Ecto neural progenitor cell (in vitro differentiated cells): ENCODE results near the gene CCR3.
"Not testable (repeated sequence)": the region's sequence is repeated elsewhere in the genome, so short reads cannot be mapped to it uniquely, and the experiment has no call there.

Experiments
- DNase-seq: peaks from one replicate; pipeline ENCODE4 v3.0.0-alpha.2; 2018; ENCODE audit warnings: low spot score

CCR3 gene

DNA sequence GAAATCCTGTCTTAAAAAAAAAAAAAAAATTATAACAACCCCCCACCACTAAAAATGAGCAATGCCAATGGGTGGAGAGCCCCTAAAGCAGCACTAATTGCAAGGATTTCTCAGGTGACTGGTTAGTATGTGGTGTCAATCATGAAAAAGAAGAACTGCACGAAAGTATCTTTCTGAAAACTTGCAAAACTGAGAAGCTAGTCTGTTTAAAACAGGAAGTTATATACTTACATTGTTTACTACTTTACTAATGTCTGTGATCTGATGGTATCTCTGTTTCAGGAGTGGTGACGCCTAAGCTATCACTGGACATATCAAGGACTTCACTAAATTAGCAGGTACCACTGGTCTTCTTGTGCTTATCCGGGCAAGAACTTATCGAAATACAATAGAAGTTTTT lies at the start of gene CCR3:
Gene CCR3 (plus strand): TSS at position 341 of the 400 bp plus-strand sequence. CDS start 22,699 bp downstream, outside the sequence.
- no peak for DNase-seq

DNA sequence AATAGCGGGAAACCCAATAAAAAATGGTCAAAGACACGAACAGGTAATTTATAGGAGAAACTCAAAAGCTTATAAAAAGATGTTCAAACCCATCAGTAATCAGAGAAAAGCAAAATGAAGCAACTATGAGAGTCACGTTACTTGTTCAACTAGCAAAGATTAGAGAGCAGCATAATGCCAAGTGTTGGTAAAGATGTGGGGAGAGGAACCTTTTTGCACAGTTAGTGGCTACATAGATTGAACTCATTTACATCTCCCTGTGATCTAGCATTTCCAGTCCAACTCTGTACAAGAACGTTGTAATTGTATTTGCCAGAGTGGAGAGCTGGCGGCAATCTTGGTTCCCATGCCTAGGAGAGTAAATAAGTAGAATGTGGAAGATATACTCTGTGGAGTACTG lies 49.3 kb upstream of the CCR3 start:
- DNase-seq = no peak

DNA sequence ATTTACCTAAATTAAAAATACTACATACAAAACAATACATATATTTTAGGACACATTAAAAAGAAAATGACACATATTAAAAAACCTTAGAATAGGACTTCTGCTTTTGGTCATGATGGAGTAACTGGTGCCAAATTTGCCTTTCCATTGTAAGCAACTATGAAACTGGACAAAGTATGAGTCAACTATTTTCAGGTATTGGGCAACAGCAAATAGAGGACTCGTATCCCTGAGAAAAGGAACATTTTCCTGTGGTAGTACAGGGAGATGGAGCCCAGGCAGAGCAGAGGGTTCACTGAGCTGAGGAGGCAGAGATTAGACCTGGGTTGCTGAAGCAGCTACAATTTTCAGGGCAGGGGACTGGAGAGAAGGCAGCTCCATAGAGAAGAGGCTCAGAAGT lies 48.8 kb upstream of the CCR3 start:
- no peak for DNase-seq

DNA sequence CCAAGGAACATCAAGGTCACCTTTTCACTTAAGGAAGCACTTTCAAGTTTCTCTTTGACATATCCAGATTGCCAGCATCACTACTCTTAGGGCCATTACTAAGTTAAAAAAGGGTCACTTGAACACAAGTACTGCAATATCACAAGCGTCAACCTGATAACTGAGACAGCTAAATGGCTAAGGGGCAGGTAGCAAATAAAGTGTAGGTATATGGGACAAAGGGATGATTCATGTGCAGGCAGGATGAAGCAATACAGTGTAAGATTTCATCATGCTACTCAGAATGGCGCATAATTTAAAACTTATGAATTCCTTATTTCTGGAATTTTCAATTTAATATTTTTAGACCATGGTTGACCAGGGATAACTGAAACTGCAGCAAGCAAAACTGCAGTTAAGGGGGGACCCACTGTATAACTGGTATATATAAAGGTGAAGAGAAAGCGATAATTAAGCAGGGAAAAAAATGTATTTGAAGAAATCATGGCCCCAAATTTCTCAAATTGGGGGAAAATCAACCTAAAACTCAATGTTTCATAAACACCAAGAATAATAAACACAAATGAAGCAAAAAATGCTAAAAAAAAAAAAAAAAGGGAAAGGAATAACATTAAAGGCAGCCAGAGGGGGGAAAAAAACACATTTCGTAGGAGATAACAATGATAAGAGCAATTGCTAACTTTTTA lies 47.2 kb upstream of the CCR3 start:
- DNase-seq = no peak

DNA sequence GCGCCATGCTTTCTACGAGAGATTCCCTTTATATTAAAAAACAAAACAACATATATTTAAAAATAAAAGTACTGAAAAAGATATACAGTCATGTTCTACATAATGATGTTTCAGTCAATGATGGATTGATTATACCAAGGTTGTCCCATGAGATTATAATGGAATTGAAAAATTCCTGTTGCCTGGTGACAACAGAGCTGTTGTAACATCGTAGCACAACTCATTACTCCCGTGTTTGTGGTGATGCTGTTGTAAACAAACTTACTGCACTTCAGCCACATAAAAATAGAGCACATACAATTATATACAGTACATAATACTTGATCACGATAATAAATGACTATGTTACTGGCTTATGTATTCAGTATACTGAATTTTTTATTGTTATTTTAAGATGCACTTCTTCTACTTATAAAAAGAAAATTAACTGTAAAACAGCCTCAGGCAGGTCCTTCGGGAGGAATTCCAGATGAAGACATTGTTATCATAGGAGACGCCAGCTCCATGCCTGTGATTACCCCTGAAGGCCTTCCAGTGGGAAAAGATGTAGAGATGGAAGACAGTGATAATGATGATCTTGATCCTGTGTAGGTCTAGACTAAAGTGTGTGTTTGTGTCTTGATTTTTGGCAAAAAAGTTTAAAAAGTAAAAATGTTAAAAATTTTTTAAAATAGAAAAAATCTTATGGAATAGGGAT lies 45.9 kb upstream of the CCR3 start:
- no peak for DNase-seq

DNA sequence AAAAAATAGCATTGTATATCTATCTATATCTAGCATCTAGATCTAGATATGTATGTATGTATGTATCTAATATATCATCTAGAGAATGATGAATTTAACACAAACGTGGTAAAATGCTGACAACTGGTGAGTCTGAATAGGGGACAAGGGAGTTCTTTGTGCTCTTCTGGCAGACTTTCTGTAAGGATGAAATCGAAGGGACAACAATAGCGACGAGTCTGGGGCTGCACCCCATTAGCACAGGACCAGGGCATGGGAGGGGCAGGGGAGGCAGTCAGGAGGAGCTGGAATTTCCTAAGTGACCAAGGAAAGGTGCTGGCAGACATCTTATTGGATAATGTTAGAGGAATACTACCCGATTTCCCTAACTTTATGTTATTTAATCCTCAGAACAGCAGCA lies 42.0 kb upstream of the CCR3 start:
- DNase-seq = no peak

DNA sequence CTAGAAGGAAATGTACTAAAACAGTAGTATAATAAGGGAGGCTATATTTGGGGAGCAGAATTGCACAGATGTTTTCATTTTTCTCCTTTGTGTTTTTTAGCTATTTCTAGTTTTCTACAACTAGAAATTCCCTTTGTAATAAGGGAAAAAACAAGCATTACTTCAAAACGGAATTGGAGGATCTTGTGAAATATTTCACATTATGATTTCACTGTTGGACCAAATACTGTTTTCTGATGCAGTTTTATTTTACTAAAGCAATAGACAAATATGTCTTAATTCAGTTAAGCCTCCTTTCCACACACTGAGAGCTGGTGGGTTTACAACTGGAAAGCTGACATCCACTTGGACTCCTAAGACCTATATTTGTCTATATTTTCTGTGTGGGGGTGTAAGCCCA lies 41.5 kb upstream of the CCR3 start:
- no peak for DNase-seq

DNA sequence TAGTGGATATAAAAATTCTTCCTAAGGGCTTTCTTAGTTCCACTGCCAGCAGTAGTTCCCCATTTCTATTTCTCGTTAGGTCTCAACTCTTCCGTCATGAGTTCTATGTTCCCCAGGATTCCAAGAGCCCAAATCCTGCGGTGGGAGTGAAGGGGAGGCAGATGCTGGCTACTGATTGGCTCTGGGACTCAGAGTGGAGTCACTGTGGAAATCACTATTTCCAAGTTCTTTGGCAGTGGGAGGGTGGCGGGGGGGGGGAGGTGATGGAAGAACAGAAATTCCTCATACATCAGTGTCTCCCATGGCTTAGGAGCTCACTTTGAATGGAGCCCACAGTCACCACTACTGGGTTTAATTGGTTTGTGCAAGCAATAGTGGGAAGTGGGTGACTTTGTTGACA lies 39.7 kb upstream of the CCR3 start:
- DNase-seq = no peak

DNA sequence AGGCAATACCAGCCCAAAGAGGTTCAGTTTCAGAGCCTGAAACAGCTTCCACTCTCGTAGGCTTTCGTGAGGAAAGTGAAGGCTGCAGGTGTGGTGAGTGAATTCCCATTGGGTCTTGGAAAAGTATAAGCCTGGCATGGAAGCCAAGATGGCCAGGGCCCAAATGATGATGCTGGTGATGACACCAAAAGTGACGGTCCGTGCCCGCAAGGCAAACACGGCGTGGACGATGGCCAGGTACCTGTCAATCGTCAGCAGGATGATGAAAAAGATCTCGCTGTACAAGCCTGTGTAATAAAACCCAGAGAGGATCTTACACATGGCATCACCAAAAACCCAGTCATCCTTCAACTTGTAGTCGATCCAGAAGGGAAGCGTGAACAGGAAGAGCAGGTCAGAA lies 38.6 kb upstream of the CCR3 start:
- no peak for DNase-seq

DNA sequence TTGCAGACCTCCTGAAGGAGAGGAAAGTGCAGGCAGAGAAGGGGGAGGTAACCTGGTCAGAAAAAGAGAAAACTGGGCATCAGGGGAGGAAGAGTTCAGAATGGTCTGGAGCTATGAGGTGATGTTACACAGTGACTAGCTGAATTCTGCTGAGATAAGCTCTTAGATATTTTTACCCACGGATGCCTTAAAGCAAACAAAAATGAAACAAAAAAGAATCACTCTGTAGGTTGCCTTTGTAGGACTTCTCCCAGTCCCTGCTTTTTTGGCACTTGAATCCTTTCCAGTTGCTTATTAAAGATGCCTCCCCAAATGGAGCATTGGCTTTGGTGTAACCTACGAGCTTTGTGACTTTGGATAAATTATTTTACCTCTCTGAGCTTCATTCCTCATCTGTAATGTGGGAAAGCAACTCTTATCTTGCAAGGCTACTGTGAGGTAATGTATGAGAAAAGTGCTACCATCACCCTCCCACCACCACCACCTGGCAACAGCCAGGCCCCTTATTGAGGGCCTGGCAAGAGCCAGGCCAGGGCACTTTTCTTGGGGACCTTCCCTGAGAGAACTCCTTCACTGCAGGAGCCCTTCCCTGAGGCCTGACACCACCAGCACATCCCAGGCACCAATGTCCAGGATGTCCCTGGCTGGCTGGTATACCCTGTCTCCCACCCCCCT lies 36.8 kb upstream of the CCR3 start:
- DNase-seq = no peak

DNA sequence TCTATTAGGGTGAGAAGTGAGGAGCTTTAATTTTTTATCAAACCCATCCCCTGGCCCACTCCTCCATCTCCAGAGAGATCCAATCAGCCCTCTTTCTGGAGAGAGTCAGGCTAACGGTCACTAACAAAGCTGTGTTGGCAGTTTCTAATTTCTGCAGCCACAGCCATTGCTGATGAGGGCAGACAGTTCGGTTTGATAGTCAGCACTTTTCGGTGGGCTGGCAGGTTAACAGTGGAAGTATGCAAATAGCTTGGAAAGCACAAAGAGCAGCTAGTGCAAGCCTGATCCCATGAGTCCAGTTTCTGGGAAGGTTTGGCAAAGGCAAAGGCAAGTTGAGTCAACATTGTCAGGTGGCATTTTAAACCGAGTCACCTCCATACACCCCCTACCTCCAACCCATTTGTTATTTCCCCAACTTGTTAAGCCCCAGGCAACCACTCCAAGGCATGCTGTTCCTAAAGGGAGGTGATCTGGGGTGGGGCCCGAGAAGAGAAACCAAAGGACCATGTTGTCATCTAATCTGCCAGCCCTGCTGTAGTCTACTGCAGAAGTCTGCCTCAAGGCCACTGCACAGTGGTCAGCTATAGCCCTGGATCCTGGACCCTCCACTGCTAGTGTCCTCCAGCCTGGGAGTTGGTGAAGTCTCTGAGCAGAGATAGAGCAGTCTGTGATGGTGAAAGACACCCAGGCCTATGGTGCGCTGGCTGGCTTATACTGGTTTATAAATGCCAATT lies 35.8 kb upstream of the CCR3 start:
- DNase-seq = no peak

DNA sequence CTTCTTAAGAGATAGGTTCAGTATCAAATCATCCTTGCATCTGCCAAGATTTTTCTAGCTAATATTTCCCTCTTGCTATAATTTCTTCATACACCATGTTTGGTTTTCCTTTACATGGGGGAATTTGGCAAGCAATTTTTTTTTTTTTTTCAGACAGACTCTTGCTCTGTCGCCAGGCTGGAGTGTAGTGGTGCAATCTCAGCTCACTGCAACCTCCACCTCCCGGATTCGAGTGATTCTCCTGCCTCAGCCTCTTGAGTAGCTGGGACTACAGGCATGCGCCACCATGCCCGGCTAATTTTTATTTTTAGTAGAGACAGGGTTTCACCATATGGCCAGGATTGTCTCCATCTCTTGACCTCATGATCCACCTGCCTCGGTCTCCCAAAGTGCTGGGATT lies 34.7 kb upstream of the CCR3 start:
- not testable (repeated sequence) for DNase-seq

DNA sequence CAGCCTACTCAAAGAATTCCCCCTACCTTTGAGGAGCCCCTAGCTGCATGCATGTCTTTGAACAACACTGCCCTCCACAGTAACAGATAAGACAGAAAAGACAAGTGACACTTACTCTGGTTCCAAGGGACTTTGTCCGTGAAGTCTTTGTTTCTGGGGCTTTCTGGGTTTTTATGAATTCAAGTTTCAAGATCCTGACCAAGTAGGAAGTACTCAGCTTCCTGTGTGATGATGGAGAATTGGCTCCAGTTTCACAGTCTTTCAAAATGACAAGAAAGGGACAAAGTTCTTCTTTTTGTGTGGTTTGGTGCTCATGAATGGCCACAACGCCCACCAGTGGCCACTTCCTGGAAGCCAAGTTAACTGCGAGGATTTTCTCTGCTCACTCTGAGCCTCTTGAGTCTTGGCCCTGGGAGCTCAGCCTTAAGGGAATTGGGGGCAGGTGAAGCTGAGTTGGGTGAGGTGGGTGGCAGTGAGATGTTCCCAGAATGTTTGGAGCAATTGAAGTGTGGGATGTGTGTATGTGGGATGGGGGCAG lies 34.0 kb upstream of the CCR3 start, which contains the start of gene CCR1:
Gene CCR1 (minus strand): TSS at position 147 of the 538 bp plus-strand sequence. CDS start 4,000 bp downstream, outside the sequence.
- peak; percentile 59 for DNase-seq

DNA sequence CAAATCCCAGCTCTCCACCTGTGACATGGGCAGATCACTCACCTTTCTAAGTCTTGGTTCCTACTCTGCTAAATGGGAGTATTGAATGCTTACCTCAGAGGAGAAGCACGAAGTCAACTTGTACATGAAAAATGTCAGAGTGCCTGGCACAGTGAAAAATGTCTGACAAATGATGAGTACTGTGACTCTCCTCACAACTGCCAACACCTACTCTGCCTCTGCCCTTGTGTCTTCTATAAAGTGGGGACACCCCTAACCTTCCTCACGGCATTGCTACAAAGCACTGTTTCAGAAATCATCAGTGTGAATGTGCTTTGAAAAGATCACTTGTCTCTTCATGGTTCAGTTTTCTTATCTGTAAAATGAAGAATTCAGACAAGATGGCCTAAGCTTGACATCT lies 33.2 kb upstream of the CCR3 start:
- no peak for DNase-seq

DNA sequence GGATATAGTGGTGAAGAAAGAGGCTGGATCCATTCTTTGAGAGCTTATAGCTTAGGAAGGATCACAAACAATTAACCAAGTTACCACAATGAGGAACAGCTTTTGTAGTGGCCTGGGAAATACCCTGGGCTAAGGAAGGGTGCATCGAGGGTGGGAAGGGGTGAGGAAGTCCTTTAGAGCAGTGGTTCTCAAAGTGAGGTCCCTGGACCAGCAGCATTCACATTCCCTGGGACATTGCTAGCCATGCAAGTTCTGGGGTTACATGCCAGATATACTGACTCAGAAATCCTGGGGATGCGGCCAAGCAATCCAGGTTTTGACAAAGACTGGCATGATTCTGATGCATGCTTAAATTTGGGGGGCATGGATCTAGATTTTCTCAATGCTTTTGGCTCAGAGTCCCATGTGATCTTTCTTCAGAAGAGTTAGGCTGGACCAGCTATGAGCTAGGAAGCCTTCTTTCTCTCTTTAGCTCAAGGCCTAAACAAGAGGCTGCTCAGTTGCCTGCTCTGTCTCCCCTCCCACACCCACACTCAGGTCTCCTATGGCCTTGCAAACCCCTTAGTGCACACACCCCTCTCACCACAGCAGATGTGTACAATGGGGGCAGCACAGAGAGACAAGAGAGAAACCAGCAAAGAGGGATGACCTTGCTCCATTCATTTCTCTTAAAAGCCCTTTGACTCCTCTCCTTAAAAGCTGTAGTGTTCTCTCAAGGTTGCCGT lies 32.4 kb upstream of the CCR3 start:
- no peak for DNase-seq

DNA sequence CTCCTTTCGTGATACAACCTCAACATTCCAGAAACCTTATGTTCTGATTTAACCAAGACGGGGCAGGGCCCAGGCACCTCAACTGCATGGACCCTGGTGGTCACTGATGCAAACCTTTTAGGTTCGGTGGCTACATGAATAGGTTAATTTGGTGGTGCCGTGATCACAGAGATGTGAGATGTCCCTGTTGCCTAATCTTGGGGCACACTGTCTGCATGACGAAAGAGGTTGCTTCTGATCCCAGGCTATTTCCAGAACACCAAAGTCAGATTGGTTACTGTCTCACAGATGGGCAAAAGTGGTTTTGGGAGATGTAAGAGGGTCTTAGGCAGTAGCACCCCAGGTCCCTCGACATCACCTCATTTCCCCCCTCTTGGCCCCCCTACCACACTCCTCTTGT lies 30.2 kb upstream of the CCR3 start:
- DNase-seq = no peak

DNA sequence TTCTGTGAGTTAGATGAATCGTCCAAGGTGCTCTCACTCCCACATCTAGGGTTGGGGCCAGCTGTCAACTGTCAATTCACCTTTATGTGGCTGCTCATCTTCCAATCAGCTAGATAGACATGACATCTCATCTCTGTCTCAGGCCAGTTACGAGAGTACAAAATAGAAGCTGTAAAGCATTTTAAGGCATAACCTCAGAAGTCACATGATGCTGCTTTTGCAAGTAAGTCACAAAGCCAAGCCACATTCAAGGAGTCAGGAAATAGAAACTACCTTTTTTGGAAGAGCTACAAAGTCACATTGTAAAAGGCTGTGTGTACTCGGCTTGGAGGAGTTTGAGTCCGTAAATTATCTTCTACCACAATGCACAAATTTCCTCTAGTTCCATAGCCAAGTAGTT lies 29.1 kb upstream of the CCR3 start:
- DNase-seq = no peak

DNA sequence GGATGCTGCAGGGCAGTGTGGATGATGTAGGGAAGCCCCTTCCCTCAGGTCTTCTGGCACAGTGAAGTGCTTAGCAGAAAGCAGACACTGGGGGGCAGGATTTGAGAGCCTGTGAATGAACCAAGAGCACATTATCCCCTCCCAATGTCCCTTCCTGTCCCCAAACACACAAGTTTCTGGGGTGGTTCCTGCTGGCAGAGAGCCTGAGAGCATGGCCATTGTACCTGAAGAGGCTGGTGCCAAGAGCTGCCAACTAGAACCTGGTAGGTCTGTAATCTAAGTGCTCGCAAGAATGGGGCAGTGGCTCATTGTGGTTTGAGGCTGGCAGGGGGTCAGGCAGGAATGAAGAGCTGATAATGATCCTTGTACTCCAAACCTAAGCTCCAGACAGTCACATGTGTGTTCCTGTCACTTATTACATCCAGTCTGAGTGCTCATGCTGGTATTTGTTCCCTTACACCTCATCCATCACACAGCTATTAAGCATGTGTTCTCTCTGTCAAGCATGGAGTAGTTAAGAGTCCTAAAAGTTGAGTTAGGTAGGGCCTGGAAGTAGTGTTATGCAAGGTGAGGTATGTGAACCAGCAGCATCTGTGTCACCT lies 27.4 kb upstream of the CCR3 start:
- no peak for DNase-seq

DNA sequence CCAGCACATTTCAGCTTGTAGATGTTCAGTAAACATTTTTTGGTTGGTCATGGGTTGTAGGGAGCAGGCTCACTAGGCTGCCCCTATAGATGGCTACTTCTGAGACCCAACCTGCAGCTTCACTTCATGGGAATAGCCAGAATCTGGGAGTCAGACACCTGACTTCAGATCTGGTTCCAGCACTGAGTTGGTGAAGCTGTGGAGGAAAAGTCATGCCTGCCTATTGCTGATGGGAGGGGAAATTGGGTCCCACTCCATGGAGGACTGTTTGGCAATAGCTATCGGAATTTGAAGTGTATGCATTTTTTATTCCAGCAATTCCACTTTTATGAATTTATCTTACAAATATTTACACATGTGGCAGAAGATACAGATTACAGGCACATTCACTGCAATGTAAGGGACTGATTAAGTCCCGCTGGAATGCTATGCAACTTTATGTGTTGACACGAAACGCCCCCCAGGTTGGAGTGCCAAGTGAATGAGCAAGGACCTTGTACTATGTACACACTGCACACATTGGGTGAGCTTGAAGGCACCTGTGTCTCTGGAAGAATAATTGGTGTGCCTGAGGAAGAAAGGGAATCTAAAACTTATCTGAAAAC lies 26.3 kb upstream of the CCR3 start:
- DNase-seq = no peak

DNA sequence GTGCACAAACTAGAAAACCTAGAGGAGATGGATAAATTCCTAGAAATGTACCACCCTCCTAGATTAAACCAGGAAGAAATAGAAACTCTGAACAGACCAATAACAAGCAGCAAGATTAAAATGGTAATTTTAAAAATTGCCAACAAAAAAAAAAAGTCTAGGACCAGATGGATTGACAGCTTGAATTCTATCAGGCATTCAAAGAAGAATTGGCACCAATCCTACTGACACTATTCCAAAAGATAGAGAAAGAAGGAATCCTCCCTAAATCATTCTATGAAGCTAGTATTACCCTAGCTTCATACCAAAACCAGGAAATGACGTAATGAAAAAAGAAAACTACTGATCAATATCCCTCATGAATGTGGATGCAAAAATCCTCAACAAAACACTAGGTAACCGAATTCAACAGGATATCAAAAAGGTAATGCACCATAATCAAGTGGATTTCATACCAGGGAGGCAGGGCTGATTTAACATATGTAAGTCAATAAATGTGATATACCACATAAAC lies 24.0 kb upstream of the CCR3 start:
- DNase-seq = no peak

DNA sequence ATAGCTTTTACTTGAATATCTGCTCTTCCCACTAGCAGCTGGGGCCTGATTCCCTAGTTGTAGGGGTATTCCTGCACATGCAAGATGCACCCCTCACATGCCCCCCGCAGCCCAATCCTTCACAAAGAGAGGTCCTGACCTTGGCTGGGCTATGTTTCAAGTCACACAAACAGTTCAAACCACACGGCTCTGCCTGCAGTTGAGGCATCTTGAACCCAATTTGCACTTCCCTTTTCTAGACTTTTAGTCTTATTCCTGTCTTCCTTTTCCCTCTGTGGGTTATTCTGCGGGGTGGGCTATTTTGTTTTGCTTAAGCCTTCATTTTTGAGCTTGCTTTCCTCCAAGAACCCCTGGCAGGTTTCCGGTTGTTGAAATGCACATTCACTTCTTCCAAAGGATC lies 20.9 kb upstream of the CCR3 start:
- no peak for DNase-seq
